ENCODE results near the gene ACAD10.

Gene ACAD10

DNA sequence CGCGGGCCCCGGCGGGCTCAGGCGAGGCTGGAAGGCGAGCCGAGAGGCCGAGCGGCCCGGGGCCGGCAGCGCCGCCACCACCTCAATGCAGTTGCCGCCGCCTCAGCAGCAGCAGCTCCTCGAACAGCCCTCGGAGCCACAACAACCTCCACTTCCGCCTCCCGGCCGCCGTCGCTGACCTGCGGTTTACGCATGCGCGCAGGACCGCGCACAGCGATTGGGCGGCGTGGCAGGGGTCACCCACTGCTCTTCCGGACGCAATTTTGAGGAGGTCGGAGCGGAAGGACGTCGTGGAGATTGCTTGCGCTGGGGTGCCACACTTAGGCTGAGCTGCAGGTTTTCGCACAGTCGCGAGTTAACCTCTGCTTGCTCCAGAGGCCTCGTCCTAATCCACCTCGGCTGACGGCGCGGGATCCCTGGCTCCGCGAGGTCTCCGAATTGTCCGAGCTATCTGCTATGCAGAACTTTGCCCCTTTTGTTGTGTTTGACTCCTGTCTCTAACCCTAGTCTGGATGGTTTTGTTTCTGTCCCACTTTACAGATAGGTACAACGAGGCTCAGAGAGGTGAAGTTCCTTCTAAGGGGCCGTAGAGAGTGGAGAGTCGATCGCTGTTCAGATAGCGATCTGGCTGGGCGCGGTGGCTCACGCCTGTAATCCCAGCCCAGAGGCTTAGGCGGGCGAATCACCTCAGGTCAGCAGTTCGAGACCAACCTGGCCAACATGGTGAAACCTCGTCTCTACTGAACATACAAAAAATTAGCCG, at the start of gene ACAD10, which contains the start of gene BRAP:
ACAD10 (plus strand) TSS at position 243 of the 763 bp plus-strand sequence. CDS start 6,657 bp downstream, outside the sequence.
BRAP (minus strand) TSS at position 146 of the 763 bp plus-strand sequence. CDS start 164 bp downstream, outside the sequence.
- TF ChIP-seq CREB1 (IDR thresholded peaks at IDR 0.05; ENCODE audit: low read depth) (peak; percentile 50; the same call in 1 of the 2 replicates), YY1 (IDR thresholded peaks at IDR 0.05; ENCODE audit: low read depth) (0 out of 2 replicates have a peak, but pooled peaks have one; percentile 53), ZBTB7A (IDR thresholded peaks at IDR 0.05; ENCODE audit: low read depth) (no peak), TEAD4 (IDR thresholded peaks at IDR 0.05) (peak; percentile 35), RAD21 (IDR thresholded peaks at IDR 0.05; ENCODE audit: low read depth) (peak; percentile 12; the same call in 1 of the 2 replicates), EP300 (IDR thresholded peaks at IDR 0.05; ENCODE audit: borderline replicate concordance) (peak; percentile 33; the same call in 1 of the 2 replicates), EGR1 (IDR thresholded peaks at IDR 0.05) (no peak; the same call in 1 of the 2 replicates), TCF12 (IDR thresholded peaks at IDR 0.05; ENCODE audit: low read depth) (no peak), TAF1 (IDR thresholded peaks at IDR 0.05; ENCODE audit: low read depth) (peak; percentile 77)
- TF ChIP-seq, protein P1, sequence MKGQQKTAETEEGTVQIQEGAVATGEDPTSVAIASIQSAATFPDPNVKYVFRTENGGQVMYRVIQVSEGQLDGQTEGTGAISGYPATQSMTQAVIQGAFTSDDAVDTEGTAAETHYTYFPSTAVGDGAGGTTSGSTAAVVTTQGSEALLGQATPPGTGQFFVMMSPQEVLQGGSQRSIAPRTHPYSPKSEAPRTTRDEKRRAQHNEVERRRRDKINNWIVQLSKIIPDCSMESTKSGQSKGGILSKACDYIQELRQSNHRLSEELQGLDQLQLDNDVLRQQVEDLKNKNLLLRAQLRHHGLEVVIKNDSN (IDR thresholded peaks at IDR 0.05): no peak
- TF ChIP-seq, protein P2, sequence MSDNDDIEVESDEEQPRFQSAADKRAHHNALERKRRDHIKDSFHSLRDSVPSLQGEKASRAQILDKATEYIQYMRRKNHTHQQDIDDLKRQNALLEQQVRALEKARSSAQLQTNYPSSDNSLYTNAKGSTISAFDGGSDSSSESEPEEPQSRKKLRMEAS (IDR thresholded peaks at IDR 0.05): peak; percentile 81
- TF ChIP-seq, protein P3, sequence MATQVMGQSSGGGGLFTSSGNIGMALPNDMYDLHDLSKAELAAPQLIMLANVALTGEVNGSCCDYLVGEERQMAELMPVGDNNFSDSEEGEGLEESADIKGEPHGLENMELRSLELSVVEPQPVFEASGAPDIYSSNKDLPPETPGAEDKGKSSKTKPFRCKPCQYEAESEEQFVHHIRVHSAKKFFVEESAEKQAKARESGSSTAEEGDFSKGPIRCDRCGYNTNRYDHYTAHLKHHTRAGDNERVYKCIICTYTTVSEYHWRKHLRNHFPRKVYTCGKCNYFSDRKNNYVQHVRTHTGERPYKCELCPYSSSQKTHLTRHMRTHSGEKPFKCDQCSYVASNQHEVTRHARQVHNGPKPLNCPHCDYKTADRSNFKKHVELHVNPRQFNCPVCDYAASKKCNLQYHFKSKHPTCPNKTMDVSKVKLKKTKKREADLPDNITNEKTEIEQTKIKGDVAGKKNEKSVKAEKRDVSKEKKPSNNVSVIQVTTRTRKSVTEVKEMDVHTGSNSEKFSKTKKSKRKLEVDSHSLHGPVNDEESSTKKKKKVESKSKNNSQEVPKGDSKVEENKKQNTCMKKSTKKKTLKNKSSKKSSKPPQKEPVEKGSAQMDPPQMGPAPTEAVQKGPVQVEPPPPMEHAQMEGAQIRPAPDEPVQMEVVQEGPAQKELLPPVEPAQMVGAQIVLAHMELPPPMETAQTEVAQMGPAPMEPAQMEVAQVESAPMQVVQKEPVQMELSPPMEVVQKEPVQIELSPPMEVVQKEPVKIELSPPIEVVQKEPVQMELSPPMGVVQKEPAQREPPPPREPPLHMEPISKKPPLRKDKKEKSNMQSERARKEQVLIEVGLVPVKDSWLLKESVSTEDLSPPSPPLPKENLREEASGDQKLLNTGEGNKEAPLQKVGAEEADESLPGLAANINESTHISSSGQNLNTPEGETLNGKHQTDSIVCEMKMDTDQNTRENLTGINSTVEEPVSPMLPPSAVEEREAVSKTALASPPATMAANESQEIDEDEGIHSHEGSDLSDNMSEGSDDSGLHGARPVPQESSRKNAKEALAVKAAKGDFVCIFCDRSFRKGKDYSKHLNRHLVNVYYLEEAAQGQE (IDR thresholded peaks at IDR 0.05; ENCODE audit: low read depth): no peak

DNA sequence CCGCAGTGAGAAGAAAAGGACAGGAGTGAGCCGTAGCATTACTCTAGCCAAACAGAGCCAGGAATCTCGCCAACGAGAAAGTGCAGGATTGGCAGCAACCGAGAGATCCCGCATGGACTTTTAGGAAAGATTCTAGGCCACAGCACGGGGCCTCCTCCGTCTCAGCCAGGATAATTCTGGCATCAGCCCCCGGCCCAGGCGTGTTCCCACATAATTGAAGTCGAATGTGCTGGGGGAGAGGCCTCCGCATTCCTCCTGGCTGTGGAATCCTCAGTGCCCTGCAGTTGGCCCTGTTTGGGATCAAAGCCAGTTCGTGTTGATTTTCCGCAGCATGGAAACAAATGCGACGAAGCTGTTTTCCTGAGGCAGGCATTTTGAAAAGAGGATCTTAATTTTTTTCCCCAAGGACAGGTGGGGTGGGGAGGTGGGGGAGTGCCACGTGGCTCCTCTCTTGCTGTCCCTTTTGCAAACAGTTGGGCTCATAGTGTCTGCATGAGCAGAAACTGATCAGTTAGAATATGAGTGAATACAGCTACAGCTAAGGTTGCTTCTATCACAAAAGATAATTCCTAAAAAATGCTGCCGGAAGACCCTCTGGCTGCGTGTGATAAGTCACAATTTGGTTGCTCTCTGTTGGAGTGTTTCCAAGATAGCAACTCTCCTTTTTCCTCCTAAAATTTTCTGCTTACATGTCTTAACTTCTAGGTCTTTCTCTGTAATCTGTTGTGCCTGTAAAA, 49.5 kb upstream of the ACAD10 start:
- TF ChIP-seq EGR1 (IDR thresholded peaks at IDR 0.05): no peak
- TF ChIP-seq, protein P2 (IDR thresholded peaks at IDR 0.05): no peak
- TF ChIP-seq TCF12 (IDR thresholded peaks at IDR 0.05; ENCODE audit: low read depth): no peak
- no peak for TF ChIP-seq TAF1 (IDR thresholded peaks at IDR 0.05; ENCODE audit: low read depth)
- no peak for TF ChIP-seq CREB1 (IDR thresholded peaks at IDR 0.05; ENCODE audit: low read depth)
- no peak for TF ChIP-seq TEAD4 (IDR thresholded peaks at IDR 0.05)
- TF ChIP-seq, protein P3 (IDR thresholded peaks at IDR 0.05; ENCODE audit: low read depth): no peak
- no peak for TF ChIP-seq RAD21 (IDR thresholded peaks at IDR 0.05; ENCODE audit: low read depth)
- TF ChIP-seq ZBTB7A (IDR thresholded peaks at IDR 0.05; ENCODE audit: low read depth): no peak
- no peak for TF ChIP-seq EP300 (IDR thresholded peaks at IDR 0.05; ENCODE audit: borderline replicate concordance)

DNA sequence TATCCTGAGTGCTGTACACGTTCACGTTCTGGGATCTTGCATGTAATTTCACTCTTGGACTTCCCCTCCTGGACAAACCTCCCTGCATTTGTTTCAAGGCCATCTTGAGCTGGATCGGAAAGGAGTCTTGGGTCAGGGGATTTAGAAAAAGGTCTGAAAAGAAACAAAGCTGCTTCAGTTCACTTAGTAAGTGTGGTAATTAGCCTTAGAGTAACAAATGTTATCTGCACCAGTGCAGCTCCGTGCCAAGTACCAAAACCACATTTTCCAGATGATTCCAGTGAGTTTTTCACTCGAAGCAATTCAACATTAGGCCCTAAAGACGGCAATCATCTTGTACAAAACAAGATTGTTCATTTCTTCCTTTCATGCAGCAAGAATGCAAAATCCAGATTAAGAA, 47.3 kb upstream of the ACAD10 start:
- TF ChIP-seq, protein P1 (IDR thresholded peaks at IDR 0.05): no peak
- no peak for TF ChIP-seq FOXM1 (IDR thresholded peaks at IDR 0.05; ENCODE audit: borderline replicate concordance, low read depth)
- no peak for TF ChIP-seq YY1 (IDR thresholded peaks at IDR 0.05; ENCODE audit: low read depth)

DNA sequence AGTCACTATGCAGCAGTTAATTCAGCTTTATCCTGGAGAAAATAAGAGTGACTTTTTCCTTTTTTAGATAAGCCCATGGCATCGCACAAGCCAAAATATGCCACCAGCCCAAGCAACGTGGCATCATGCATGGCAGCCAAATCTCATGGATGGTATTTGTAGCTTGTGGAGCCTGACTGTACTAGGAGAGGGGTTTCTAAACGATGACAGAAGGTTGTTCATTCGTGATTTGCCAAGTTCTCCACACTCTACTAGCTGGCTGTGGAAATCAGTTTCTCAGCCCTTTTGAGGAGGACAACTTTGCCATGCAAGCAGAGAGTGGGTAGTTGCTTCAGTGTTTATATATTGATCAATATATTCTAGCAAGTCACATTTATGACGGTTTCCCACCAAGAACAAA, 45.3 kb upstream of the ACAD10 start:
- no peak for TF ChIP-seq EP300 (IDR thresholded peaks at IDR 0.05; ENCODE audit: borderline replicate concordance)
- TF ChIP-seq CEBPB (IDR thresholded peaks at IDR 0.05): no peak
- TF ChIP-seq ZBTB7A (IDR thresholded peaks at IDR 0.05; ENCODE audit: low read depth): no peak
- TF ChIP-seq EGR1 (IDR thresholded peaks at IDR 0.05): no peak
- TF ChIP-seq NFIC (IDR thresholded peaks at IDR 0.05): no peak
- TF ChIP-seq FOXM1 (IDR thresholded peaks at IDR 0.05; ENCODE audit: borderline replicate concordance, low read depth): no peak
- TF ChIP-seq, protein P3 (IDR thresholded peaks at IDR 0.05; ENCODE audit: low read depth): no peak
- TF ChIP-seq, protein P2 (IDR thresholded peaks at IDR 0.05): no peak
- no peak for TF ChIP-seq CREB1 (IDR thresholded peaks at IDR 0.05; ENCODE audit: low read depth)
- TF ChIP-seq YY1 (IDR thresholded peaks at IDR 0.05; ENCODE audit: low read depth): no peak
- TF ChIP-seq, protein P1 (IDR thresholded peaks at IDR 0.05): no peak
- TF ChIP-seq TCF12 (IDR thresholded peaks at IDR 0.05; ENCODE audit: low read depth): no peak
- no peak for TF ChIP-seq TAF1 (IDR thresholded peaks at IDR 0.05; ENCODE audit: low read depth)
- TF ChIP-seq RAD21 (IDR thresholded peaks at IDR 0.05; ENCODE audit: low read depth): no peak
